IPS DF 19.7 (cell line): ENCODE measurements around the gene PTPN9.
"Not testable (repeated sequence)": the region's sequence is repeated elsewhere in the genome, so short reads cannot be mapped to it uniquely, and the experiment has no call there.

Source experiments
- DNase-seq: peaks from one replicate; pipeline ENCODE4 v3.0.0-alpha.2; 2013; ENCODE audit warnings: low read depth, low spot score

PTPN9 gene

GRCh38 chr15:75583701-75584100 lies 4.6 kb upstream of the PTPN9 start:
- no peak for DNase-seq

GRCh38 chr15:75582943-75583342 lies 3.8 kb upstream of the PTPN9 start:
- DNase-seq: not testable (repeated sequence)

- no peak for DNase-seq
These were observed 755 bp downstream of the PTPN9 start for GRCh38 chr15:75578173-75578947.

GRCh38 chr15:75577401-75578172 lies 1.5 kb downstream of the PTPN9 start:
- DNase-seq: no peak

GRCh38 chr15:75573648-75574384 lies 5.3 kb downstream of the PTPN9 start:
- DNase-seq: no peak

GRCh38 chr15:75570126-75570845 lies 8.8 kb downstream of the PTPN9 start:
- DNase-seq: no peak

- no peak for DNase-seq
These were observed 13.8 kb downstream of the PTPN9 start for GRCh38 chr15:75565062-75565970.

- DNase-seq: no peak
These were observed 17.2 kb downstream of the PTPN9 start for GRCh38 chr15:75561888-75562287.

- not testable (repeated sequence) for DNase-seq
These were observed 19.8 kb downstream of the PTPN9 start for GRCh38 chr15:75559360-75559759.

GRCh38 chr15:75558955-75559354 lies 20.2 kb downstream of the PTPN9 start:
- not testable (repeated sequence) for DNase-seq

GRCh38 chr15:75554717-75555116 lies 24.4 kb downstream of the PTPN9 start:
- no peak for DNase-seq

GRCh38 chr15:75553659-75554058 lies 25.5 kb downstream of the PTPN9 start:
- DNase-seq: no peak

- DNase-seq: no peak
These were observed 28.0 kb downstream of the PTPN9 start for GRCh38 chr15:75551091-75551490.

GRCh38 chr15:75545064-75545463 lies 34.1 kb downstream of the PTPN9 start:
- no peak for DNase-seq

- no peak for DNase-seq
These were observed 34.8 kb downstream of the PTPN9 start for GRCh38 chr15:75544359-75544758.

GRCh38 chr15:75542949-75543545 lies 36.1 kb downstream of the PTPN9 start:
- not testable (repeated sequence) for DNase-seq

- DNase-seq: no peak
These were observed 36.7 kb downstream of the PTPN9 start for GRCh38 chr15:75542386-75542797.

- no peak for DNase-seq
These were observed 40.7 kb downstream of the PTPN9 start for GRCh38 chr15:75538376-75538775.

- no peak for DNase-seq
These were observed 45.2 kb downstream of the PTPN9 start for GRCh38 chr15:75533945-75534344.
